ENCODE measurements around the gene ZNF3. TPM values are rescaled to one million over a fixed set of nuclear protein-coding genes. Genes with fewer than 3 reads are reported as not detected.

The ZNF3 gene
- total and polyA plus RNA-seq, 2 experiments from 2014 or later, result 23.4 to 48.9 TPM

- TF ChIP-seq REST (IDR thresholded peaks at IDR 0.05; ENCODE audit: unreplicated experiment), result no peak
- TF ChIP-seq CREB1 (CRISPR knock-in tag; IDR thresholded peaks at IDR 0.05; ENCODE audit: low read depth), result no peak
- TF ChIP-seq CTCF (conservative IDR thresholded peaks at IDR 0.05; ENCODE audit: low read depth in 2 of 2), result no peak
- TF ChIP-seq ETS1 (IDR thresholded peaks at IDR 0.05), result no peak
- TF ChIP-seq STAT1 (IDR thresholded peaks at IDR 0.05; ENCODE audit: unreplicated experiment), result no peak
- no peak for TF ChIP-seq ZNF331 (CRISPR knock-in tag; IDR thresholded peaks at IDR 0.05; ENCODE audit: low read depth)
- TF ChIP-seq EZH2phosphoT487 (IDR thresholded peaks at IDR 0.05; ENCODE audit: unreplicated experiment), result no peak
- no peak for TF ChIP-seq EZH2 (IDR thresholded peaks at IDR 0.05; ENCODE audit: low read depth, unreplicated experiment)
- no peak for TF ChIP-seq NANOG (IDR thresholded peaks at IDR 0.05; ENCODE audit: borderline replicate concordance)
- TF ChIP-seq POLR2AphosphoS5 (IDR thresholded peaks at IDR 0.05; ENCODE audit: low read depth), result no peak
Measured at GRCh38 chr7:100118388-100119071, 37.0 kb upstream of the ZNF3 start (continued).

- Histone ChIP-seq H2AFZ (no peak overlapping the region), H3K79me2 (replicated peaks; ENCODE audit: insufficient read depth) (peaks cover 7% of the 10 kb centered on the region)
- TF ChIP-seq REST (IDR thresholded peaks at IDR 0.05; ENCODE audit: unreplicated experiment), result no peak
- TF ChIP-seq ZNF331 (CRISPR knock-in tag; IDR thresholded peaks at IDR 0.05; ENCODE audit: low read depth), result no peak
- no peak for TF ChIP-seq CTCF (conservative IDR thresholded peaks at IDR 0.05; ENCODE audit: low read depth in 2 of 2)
- no peak for TF ChIP-seq NANOG (IDR thresholded peaks at IDR 0.05; ENCODE audit: borderline replicate concordance)
- TF ChIP-seq CREB1 (CRISPR knock-in tag; IDR thresholded peaks at IDR 0.05; ENCODE audit: low read depth), result no peak
- TF ChIP-seq ETS1 (IDR thresholded peaks at IDR 0.05), result no peak
Measured at GRCh38 chr7:100115026-100115425, 33.5 kb upstream of the ZNF3 start.

More at GRCh38 chr7:100115026-100115425, 33.5 kb upstream of the ZNF3 start:
- ATAC-seq (no peak), DNase-seq (ENCODE audit: low spot score) (no peak)
- peaks cover 16% of the 10 kb centered on the region for H3K27me3 Mint-ChIP-seq (ENCODE audit: insufficient read depth, low read depth, poor library complexity)
- Histone ChIP-seq H4K20me1 (replicated peaks; ENCODE audit: insufficient read depth) (no peaks in the 10 kb centered on the region), H3K27ac (ENCODE audit: low read depth) (no peak overlapping the region), H3K9me2 (ENCODE audit: insufficient read depth) (no peaks in the 10 kb centered on the region), H3K4me3 (no peak overlapping the region), H3K4me2 (no peak overlapping the region), H3K4me1 (ENCODE audit: insufficient read depth) (0 out of 2 replicates have a peak, but pooled peaks cover under 1% of the 10 kb centered on the region), H3K27me3 (ENCODE audit: insufficient read depth) (no peaks in the 10 kb centered on the region), H3F3A (replicated peaks; ENCODE audit: low read depth) (peaks cover 4% of the 10 kb centered on the region; the same call in 1 of the 2 replicates), H3K36me3 (ENCODE audit: insufficient read depth) (peaks cover 8% of the 10 kb centered on the region; the same call in 1 of the 2 replicates)
- no peak overlapping the region for H3K27ac Mint-ChIP-seq
- H3K4me3 Mint-ChIP-seq, result no peak overlapping the region
- H3K36me3 Mint-ChIP-seq (ENCODE audit: low read depth), result peaks cover 56% of the 10 kb centered on the region
- H3K9me3 Mint-ChIP-seq, result no peaks in the 10 kb centered on the region; the same call in 2 of the 3 replicates
- H3K4me1 Mint-ChIP-seq, result peaks cover under 1% of the 10 kb centered on the region; the same call in 2 of the 3 replicates
